HG02678 (cell line): ENCODE measurements around the gene P2RX7.
"Not testable (repeated sequence)": the region's sequence is repeated elsewhere in the genome, so short reads cannot be mapped to it uniquely, and the experiment has no call there.

Experiments
- ATAC-seq: cut with Tn5 transposase; IDR thresholded peaks from one replicate; pipeline ENCODE4 v1.9.1; 2021; ENCODE audit warnings: mild to moderate bottlenecking, moderate library complexity; ENCODE audit not compliant: unreplicated experiment

P2RX7 gene

DNA sequence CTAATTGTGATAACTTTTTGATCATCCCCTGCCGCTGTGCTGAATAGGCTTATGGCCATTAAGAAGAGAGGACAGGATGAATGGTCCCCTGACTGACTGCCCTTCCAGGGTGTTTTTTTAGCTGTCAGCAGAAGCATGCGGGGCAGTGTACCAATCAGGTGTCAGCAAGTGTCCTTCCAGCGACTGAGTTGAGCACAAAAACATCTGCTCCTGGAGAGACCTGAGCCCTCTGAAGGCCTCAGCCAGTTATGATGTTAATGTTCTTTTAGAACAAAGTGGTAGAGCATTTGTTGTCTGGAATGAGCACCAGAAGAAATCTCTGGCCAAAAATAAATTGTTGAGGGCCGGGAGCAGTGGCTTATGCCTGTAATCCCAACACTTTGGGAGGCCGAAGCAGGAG lies 37.5 kb downstream of the P2RX7 start:
- ATAC-seq, result no peak

DNA sequence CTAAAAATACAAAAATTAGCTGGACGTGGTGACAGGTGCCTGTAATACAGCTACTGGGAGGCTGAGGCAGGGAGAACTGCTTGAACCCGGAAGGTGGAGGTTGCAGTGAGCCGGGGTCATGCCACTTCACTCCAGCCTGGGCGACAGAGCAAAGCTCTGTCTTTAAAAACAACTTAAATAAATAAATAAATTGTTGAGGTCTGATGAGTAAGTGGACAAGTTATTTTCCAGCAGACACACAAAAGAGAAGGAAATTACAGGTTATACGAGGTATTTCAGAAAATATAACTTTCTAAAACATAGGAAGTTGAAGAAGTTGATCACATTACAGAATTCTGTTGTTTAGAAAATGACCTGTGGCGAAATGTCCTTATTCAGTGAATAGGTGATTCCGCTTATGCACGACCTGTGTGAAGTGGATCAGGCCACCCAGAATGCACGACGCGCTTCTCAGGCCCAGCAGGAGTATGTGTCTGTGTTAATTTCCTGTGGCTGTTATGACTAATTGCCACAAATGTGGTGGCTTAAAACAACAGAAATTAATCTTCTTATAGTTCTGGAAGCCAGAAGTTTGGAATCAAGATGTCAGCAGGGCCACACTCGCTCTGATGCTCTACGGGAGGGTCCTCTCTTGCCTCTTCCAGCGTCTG lies 38.1 kb downstream of the P2RX7 start:
- no peak for ATAC-seq

- no peak for ATAC-seq
These were observed 39.5 kb downstream of the P2RX7 start for GRCh38 chr12:121172145-121172544.

DNA sequence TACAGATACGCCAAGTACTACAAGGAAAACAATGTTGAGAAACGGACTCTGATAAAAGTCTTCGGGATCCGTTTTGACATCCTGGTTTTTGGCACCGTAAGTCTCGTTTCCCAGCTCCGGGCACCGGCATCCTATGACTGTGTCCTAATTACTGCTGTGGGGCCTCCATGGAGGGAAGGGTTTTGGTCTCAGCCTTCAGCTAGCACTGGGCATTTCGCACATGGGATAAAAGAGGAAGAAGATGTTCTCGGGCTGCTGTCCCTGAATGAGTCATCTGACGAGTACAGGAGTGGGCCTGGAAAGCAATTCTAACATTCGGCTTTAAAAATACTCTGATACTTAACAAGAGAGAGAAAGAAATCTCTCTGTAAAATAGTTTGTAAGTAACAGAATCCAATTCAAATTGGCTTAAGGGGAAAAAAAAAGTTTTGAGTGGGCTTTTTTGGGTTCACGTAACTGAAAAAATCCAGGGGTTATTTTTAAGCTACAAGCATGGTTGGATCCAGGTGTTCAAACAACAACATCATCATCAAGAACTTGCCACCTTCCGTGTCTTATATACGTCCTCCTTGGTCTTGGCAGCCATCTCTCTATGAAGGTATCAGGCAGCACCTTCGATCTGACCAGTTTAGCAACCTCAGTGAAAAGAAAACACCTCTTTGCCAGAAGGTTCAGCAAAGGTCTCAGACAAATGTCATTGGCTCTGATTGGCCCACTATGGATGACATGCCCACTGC lies 42.9 kb downstream of the P2RX7 start:
- no peak for ATAC-seq

- no peak for ATAC-seq
These were observed 44.3 kb downstream of the P2RX7 start for GRCh38 chr12:121176826-121177529.

DNA sequence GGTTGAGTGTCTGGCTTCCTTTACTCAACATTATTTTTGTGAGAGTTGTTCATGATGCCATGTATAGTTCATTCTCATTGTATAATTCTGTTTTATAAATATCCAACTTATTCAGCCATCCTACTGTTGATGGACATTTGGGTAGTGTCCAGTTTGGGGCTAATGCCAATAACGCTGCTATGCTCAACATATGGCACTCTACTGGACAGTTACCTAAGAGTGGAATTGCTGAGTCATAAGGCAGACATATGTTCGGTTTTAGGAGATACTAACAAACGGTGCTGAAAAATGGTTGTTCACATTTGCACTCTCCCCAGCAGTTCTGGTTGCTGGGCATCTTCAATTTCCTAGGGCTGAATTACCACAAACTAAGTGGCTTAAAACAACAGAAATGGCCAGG lies 48.5 kb downstream of the P2RX7 start:
- no peak for ATAC-seq

GRCh38 chr12:121182222-121182893 lies 49.7 kb downstream of the P2RX7 start:
- ATAC-seq, result no peak

- ATAC-seq, result no peak
These were observed 51.7 kb downstream of the P2RX7 start for GRCh38 chr12:121184425-121184824.

- ATAC-seq, result no peak
These were observed 52.6 kb downstream of the P2RX7 start for GRCh38 chr12:121184984-121185889.

- no peak for ATAC-seq
These were observed 54.1 kb downstream of the P2RX7 start for GRCh38 chr12:121186826-121187225.

- no peak for ATAC-seq
These were observed 54.8 kb downstream of the P2RX7 start for GRCh38 chr12:121187501-121187900.

DNA sequence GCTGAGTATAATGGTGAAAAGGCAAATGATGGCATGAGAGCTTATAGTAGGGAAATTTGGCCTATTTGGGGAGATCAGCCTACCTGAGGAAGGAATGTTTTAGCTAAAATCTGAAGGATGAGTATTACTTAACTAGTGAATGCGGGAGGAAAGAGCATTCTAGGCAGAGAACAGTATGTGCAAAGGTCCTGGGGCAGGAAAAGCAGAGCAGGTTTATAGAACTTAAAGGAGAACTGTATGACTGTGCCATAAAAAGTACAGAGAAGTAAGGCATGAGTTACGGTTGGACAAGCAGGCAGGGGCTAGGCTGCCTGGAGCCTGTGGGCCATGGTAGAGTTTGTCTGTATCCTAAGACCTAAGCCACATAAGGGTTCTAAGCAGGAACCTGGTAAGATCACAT lies 55.6 kb downstream of the P2RX7 start:
- ATAC-seq, result no peak

DNA sequence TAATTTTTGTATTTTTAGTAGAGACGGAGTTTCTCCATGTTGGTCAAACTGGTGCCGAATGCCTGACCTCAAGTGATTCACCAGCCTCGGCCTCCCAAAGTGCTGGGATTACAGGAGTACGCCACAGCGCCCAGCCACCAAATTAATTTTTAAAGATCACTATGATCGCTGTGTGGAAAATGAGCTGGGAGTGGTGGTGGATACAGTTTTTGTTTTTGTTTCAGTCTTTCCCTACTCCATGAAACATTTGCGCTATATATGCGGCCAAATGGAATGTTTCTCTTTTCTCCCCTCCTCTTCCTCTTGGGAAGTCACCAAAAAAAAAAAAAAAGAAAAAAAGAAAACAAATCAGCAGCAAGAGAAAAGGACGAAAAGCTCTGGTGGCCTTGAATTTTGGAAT lies 56.5 kb downstream of the P2RX7 start:
- no peak for ATAC-seq

- no peak for ATAC-seq
These were observed 57.0 kb downstream of the P2RX7 start for GRCh38 chr12:121189619-121190155.

- no peak for ATAC-seq
These were observed 57.9 kb downstream of the P2RX7 start for GRCh38 chr12:121190523-121191031.

DNA sequence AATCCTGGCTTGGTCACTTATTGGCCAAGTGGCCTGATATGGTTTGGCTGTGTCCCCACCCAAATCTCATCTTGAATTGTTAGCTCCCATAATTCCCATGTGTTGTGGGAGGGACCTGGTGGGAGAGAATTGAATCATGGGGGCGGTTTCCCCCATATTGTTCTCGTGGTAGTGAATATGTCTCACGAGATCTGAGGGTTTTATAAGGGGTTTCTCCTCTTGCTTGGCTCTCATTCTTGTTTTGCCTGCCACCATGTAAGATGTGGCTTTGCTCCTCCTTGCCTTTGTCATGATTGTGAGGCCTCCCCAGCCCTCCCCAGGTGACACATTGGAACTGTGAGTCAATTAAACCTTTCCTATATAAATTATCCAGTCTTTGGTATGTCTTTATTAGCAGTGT lies 58.5 kb downstream of the P2RX7 start:
- no peak for ATAC-seq

- ATAC-seq, result no peak
These were observed 64.2 kb downstream of the P2RX7 start for GRCh38 chr12:121196902-121197301.

- no peak for ATAC-seq
These were observed 66.3 kb downstream of the P2RX7 start for GRCh38 chr12:121198949-121199348.

DNA sequence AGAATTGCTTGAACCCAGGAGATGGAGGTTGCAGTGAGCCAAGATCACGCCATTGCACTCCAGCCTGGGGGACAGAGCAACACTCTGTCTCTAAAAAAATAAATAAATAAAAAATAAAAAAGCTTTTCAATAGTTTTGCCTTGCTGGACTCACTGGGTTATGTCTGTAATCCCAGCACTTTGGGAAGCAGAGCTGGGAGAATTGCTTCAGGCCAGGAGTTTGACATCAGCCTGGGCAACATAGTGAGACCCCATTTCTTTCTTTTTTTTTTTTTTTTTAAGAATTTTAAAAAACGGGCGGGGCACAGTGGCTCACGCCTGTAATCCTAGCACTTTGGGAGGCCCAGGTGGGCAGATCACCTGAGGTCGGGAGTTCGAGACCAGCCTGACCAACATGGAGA lies 68.5 kb downstream of the P2RX7 start:
- not testable (repeated sequence) for ATAC-seq
